GM06990 (cell line): Measurements from ENCODE around the gene EML6.

ENCODE experiments used
- DNase-seq: peaks from one replicate; pipeline ENCODE4 v3.0.0-alpha.2; 2011; ENCODE audit not compliant: insufficient read length; ENCODE audit errors: extremely low read depth
- H3K27me3 ChIP-seq: replicated peaks from 2 replicates; pipeline ENCODE4 v1.6.0; 2011; ENCODE audit warnings: low read length; ENCODE audit not compliant: control insufficient read depth, insufficient read depth
- H3K36me3 ChIP-seq: 2 replicates; pipeline ENCODE4 v1.5.1; 2011; ENCODE audit warnings: low read length; ENCODE audit not compliant: control insufficient read depth, insufficient read depth
- H3K4me3 ChIP-seq: replicated peaks from 2 replicates; pipeline ENCODE4 v1.5.1; 2011; ENCODE audit warnings: low read depth, mild to moderate bottlenecking, control low read depth, low read length
- CTCF ChIP-seq: IDR thresholded peaks from 2 replicates; pipeline ENCODE4 v1.5.1; 2011; ENCODE audit warnings: low read length, control low read depth, mild to moderate bottlenecking, inconsistent platforms; ENCODE audit not compliant: insufficient read depth, poor library complexity, severe bottlenecking

Gene EML6

GRCh38 chr2:54725343-54726099, 2.1 kb downstream of the EML6 start:
- no peak for DNase-seq
- no peaks in the 10 kb centered on the region for H3K36me3 ChIP-seq
- H3K27me3 ChIP-seq = peaks cover 2% of the 10 kb centered on the region
- H3K4me3 ChIP-seq = no peak overlapping the region
- no peak for TF ChIP-seq CTCF

- Histone ChIP-seq H3K36me3 (no peaks in the 10 kb centered on the region), H3K27me3 (peaks cover 2% of the 10 kb centered on the region), H3K4me3 (no peak overlapping the region)
- TF ChIP-seq CTCF = no peak
- DNase-seq = no peak
Observed at GRCh38 chr2:54726431-54726830, 3.0 kb downstream of the EML6 start.

- Histone ChIP-seq H3K4me3 (no peak overlapping the region), H3K27me3 (peaks cover 2% of the 10 kb centered on the region), H3K36me3 (no peaks in the 10 kb centered on the region)
- no peak for DNase-seq
- no peak for TF ChIP-seq CTCF
Observed at GRCh38 chr2:54726940-54727339, 3.5 kb downstream of the EML6 start.

GRCh38 chr2:54728669-54729120, 5.2 kb downstream of the EML6 start:
- Histone ChIP-seq H3K36me3 (no peaks in the 10 kb centered on the region), H3K4me3 (no peak overlapping the region), H3K27me3 (peaks cover 2% of the 10 kb centered on the region)
- peak; percentile 2 for TF ChIP-seq CTCF
- no peak for DNase-seq

GRCh38 chr2:54735636-54736035, 12.2 kb downstream of the EML6 start:
- no peaks in the 10 kb centered on the region for H3K36me3 ChIP-seq
- no peaks in the 10 kb centered on the region for H3K27me3 ChIP-seq
- no peak overlapping the region for H3K4me3 ChIP-seq
- no peak for TF ChIP-seq CTCF
- DNase-seq = no peak
